ENCODE measurements around the gene STPG3. TPM values are rescaled to one million over a fixed set of nuclear protein-coding genes. Genes with fewer than 3 reads are reported as not detected.

The STPG3 gene
- total RNA-seq, 1 donor from 2014 or later: not detected

DNA sequence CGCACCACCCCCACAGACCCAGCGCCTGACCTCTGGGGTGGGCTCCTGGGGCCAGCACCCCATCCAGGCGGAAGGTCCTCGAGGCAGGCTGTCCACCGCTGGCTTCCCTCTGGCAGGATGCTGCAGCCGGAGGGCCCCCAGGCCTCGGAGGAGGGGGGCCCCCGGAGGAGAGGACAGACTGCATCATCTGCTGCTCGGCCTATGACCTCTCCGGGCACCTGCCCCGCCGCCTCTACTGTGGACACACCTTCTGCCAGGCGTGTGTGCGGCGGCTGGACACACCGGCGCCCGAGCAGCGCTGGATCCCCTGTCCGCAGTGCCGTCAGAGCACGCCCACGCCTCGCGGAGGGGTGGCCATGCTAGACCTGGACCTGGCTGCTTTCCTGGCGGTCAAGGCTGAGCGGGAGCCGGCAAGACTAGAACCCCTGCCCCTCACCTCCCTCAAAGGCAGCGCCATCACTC lies 22.5 kb upstream of the STPG3 start:
- H3K27ac ChIP-seq: no peak overlapping the region
- H3K4me3 ChIP-seq: no peak overlapping the region
- intact Hi-C loops (cut with DNase I): loop anchor here (5.0 kb wide), 2 partner anchors 36 to 129 kb away; no protein-coding TSS in a partner anchor
- H3K9me3 ChIP-seq: no peaks in the 10 kb centered on the region
- no peak for DNase-seq (ENCODE audit: extremely low spot score in 2 of 2)
- H3K4me1 ChIP-seq: peaks cover 20% of the 10 kb centered on the region
- no peaks in the 10 kb centered on the region for H3K36me3 ChIP-seq
- TF ChIP-seq, protein P1, sequence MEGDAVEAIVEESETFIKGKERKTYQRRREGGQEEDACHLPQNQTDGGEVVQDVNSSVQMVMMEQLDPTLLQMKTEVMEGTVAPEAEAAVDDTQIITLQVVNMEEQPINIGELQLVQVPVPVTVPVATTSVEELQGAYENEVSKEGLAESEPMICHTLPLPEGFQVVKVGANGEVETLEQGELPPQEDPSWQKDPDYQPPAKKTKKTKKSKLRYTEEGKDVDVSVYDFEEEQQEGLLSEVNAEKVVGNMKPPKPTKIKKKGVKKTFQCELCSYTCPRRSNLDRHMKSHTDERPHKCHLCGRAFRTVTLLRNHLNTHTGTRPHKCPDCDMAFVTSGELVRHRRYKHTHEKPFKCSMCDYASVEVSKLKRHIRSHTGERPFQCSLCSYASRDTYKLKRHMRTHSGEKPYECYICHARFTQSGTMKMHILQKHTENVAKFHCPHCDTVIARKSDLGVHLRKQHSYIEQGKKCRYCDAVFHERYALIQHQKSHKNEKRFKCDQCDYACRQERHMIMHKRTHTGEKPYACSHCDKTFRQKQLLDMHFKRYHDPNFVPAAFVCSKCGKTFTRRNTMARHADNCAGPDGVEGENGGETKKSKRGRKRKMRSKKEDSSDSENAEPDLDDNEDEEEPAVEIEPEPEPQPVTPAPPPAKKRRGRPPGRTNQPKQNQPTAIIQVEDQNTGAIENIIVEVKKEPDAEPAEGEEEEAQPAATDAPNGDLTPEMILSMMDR (IDR thresholded peaks at IDR 0.05): no peak
- TF ChIP-seq POLR2AphosphoS5 (IDR thresholded peaks at IDR 0.05; ENCODE audit: insufficient read depth in 1 of 2, low read depth in 1 of 2) (no peak), POLR2A (IDR thresholded peaks at IDR 0.05) (no peak)
- H3K27me3 ChIP-seq: peaks cover 4% of the 10 kb centered on the region

GRCh38 chr9:137228968-137229896 lies 21.9 kb upstream of the STPG3 start:
- no peak overlapping the region for H3K27ac ChIP-seq
- no peak overlapping the region for H3K4me3 ChIP-seq
- DNase-seq (ENCODE audit: extremely low spot score in 2 of 2): no peak
- H3K4me1 ChIP-seq: peaks cover 14% of the 10 kb centered on the region
- H3K27me3 ChIP-seq: peaks cover 4% of the 10 kb centered on the region
- no peaks in the 10 kb centered on the region for H3K36me3 ChIP-seq
- TF ChIP-seq POLR2AphosphoS5 (IDR thresholded peaks at IDR 0.05; ENCODE audit: insufficient read depth in 1 of 2, low read depth in 1 of 2): no peak
- TF ChIP-seq, protein P1 (IDR thresholded peaks at IDR 0.05): no peak
- no peak for TF ChIP-seq POLR2A (IDR thresholded peaks at IDR 0.05)
- H3K9me3 ChIP-seq: no peaks in the 10 kb centered on the region
- intact Hi-C loops (cut with DNase I): loop anchor here (5.0 kb wide), 2 partner anchors 37 to 128 kb away; no protein-coding TSS in a partner anchor

DNA sequence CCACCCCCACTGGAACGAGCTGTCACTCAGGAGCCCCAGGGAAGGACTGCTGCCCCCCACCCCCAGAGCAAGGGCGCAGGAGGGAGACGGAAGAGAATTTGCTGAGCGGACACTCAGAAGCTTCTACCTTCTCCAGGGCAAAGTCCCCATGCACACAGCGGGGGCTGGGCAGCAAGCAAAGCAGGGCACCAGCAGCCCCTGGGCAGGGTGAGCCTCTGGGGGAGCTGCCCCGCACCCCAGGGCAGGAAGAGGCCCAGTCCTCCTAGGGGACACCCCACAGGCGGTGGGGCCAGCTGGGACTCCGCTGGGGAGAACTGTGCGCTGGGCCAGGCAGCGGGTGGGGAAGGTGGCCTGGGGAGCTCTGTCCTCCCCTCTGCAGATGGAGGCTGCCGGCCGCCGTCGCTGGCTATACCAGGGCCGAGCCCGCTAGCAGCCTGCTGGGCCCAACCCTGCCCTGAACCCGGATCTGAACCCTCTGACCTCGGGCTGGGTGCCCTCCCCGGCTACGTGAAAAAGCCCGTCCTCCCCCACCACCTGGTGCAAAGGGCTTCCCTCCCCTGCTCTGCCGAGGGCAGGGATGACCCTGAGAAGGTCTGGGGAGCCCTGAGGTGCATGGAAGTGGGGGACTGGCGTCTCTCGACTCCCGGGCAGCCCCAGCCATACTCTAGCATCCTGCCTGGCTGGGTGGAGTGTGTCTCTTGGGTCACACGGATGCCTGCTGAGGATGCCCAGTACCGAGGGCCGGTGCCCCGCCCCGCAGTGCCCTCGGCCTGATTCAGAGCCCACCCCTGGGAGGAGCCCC lies 21.0 kb upstream of the STPG3 start:
- TF ChIP-seq POLR2A (IDR thresholded peaks at IDR 0.05) (no peak), POLR2AphosphoS5 (IDR thresholded peaks at IDR 0.05; ENCODE audit: insufficient read depth in 1 of 2, low read depth in 1 of 2) (no peak)
- TF ChIP-seq, protein P1 (IDR thresholded peaks at IDR 0.05): no peak
- Histone ChIP-seq H3K9me3 (no peaks in the 10 kb centered on the region), H3K27me3 (peaks cover 4% of the 10 kb centered on the region), H3K4me1 (peaks cover 11% of the 10 kb centered on the region), H3K4me3 (no peak overlapping the region), H3K36me3 (no peaks in the 10 kb centered on the region), H3K27ac (no peak overlapping the region)
- DNase-seq (ENCODE audit: extremely low spot score in 2 of 2): no peak
- intact Hi-C loops (cut with DNase I): loop anchor here (5.0 kb wide), 2 partner anchors 38 to 127 kb away; no protein-coding TSS in a partner anchor

- H3K4me1 ChIP-seq: peaks cover 15% of the 10 kb centered on the region
- no peak within 1 kb of the TSS for H3K27ac ChIP-seq
- no peak within 1 kb of the TSS for H3K4me3 ChIP-seq
- no peak for DNase-seq (ENCODE audit: extremely low spot score in 2 of 2)
- no peaks in the 10 kb centered on the region for H3K36me3 ChIP-seq
- peaks cover 4% of the 10 kb centered on the region for H3K27me3 ChIP-seq
- no peaks in the 10 kb centered on the region for H3K9me3 ChIP-seq
- intact Hi-C loops (cut with DNase I): no loop called here
- no peak for TF ChIP-seq POLR2A (IDR thresholded peaks at IDR 0.05)
Observed at GRCh38 chr9:137230705-137231371, 20.2 kb upstream of the STPG3 start, which contains the start of gene SLC34A3. TSS of gene SLC34A3 (plus strand) at chr9:137230901. CDS start at chr9:137231703, 802 bp downstream.

Measured in vagina (tissue), 2 donors.